ENCODE results near the gene WDR90. TPM values are rescaled to one million over a fixed set of nuclear protein-coding genes. Genes with fewer than 3 reads are reported as not detected.
A peak's percentile ranks its signal among the peaks of the same experiment; 100 is the strongest.

Gene WDR90
- total and polyA plus RNA-seq, 7 experiments from 2014 or later, result 0.56 to 70.6 (median 12.3) TPM

- intact Hi-C loops (cut with micrococcal nuclease), result no loop called here
- H3K27me3 ChIP-seq (ENCODE audit: control insufficient read depth in 2 of 2, insufficient read depth in 2 of 2, low read length in 2 of 2), result no peaks in the 10 kb centered on the region
- no peak overlapping the region for H3K4me3 ChIP-seq (ENCODE audit: low read length)
- no peaks in the 10 kb centered on the region for H3K9me3 Mint-ChIP-seq
- H3K4me1 ChIP-seq (ENCODE audit: control insufficient read depth in 2 of 2, insufficient read depth in 2 of 2, low read length in 2 of 2), result no peaks in the 10 kb centered on the region
- DNase-seq (no peak), ATAC-seq (no peak)
- no peak overlapping the region for H3K27ac ChIP-seq (ENCODE audit: low read depth, low read length)
- H3K4me3 Mint-ChIP-seq, result no peak overlapping the region
- CTCF ChIA-PET, result no interaction called here
- H3K36me3 ChIP-seq (ENCODE audit: control insufficient read depth in 2 of 3, insufficient read depth in 3 of 3, low read length in 3 of 3), result peaks cover 0 to 19% (median 0%) of the 10 kb centered on the region in 3 experiments
- H3K27me3 Mint-ChIP-seq, result no peaks in the 10 kb centered on the region
- H3K4me1 Mint-ChIP-seq, result peaks cover 0 to 8% (median 0%) of the 10 kb centered on the region in 7 donors
- H3K9me3 ChIP-seq (ENCODE audit: control insufficient read depth in 2 of 3, low read length in 3 of 3), result no peaks in the 10 kb centered on the region
- H3K36me3 Mint-ChIP-seq, result no peaks in the 10 kb centered on the region
- no peak overlapping the region for H3K27ac Mint-ChIP-seq
- POLR2A ChIA-PET, result no interaction called here
Observed at GRCh38 chr16:620700-621525, 28.3 kb upstream of the WDR90 start.

- Mint-ChIP-seq H3K27me3 (no peaks in the 10 kb centered on the region), H3K27ac (no peak overlapping the region), H3K4me3 (no peak overlapping the region), H3K4me1 (peaks cover 0 to 8% (median 0%) of the 10 kb centered on the region in 7 donors), H3K36me3 (peaks cover 0 to 3% (median 0%) of the 10 kb centered on the region in 5 donors), H3K9me3 (no peaks in the 10 kb centered on the region)
- no peaks in the 10 kb centered on the region for H3K27me3 ChIP-seq (ENCODE audit: control insufficient read depth in 2 of 2, insufficient read depth in 2 of 2, low read length in 2 of 2)
- H3K36me3 ChIP-seq (ENCODE audit: control insufficient read depth in 2 of 3, insufficient read depth in 3 of 3, low read length in 3 of 3), result peaks cover 0 to 25% (median 0%) of the 10 kb centered on the region in 3 experiments
- no peaks in the 10 kb centered on the region for H3K4me1 ChIP-seq (ENCODE audit: control insufficient read depth in 2 of 2, insufficient read depth in 2 of 2, low read length in 2 of 2)
- DNase-seq, result no peak
- intact Hi-C loops (cut with micrococcal nuclease), result no loop called here
- no peak overlapping the region for H3K27ac ChIP-seq (ENCODE audit: low read depth, low read length)
- H3K9me3 ChIP-seq (ENCODE audit: control insufficient read depth in 2 of 3, low read length in 3 of 3), result no peaks in the 10 kb centered on the region
- POLR2A ChIA-PET, result no interaction called here
- CTCF ChIA-PET, result no interaction called here
- ATAC-seq, result no peak
- no peak overlapping the region for H3K4me3 ChIP-seq (ENCODE audit: low read length)
Observed at GRCh38 chr16:621526-622105, 27.5 kb upstream of the WDR90 start.

GRCh38 chr16:622920-623280 lies 26.3 kb upstream of the WDR90 start:
- Mint-ChIP-seq H3K9me3 (no peaks in the 10 kb centered on the region), H3K36me3 (peaks cover 0 to 3% (median 0%) of the 10 kb centered on the region in 5 donors), H3K4me3 (no peak overlapping the region), H3K27me3 (no peaks in the 10 kb centered on the region), H3K4me1 (peaks cover 0 to 8% (median 0%) of the 10 kb centered on the region in 7 donors), H3K27ac (no peak overlapping the region)
- H3K4me3 ChIP-seq (ENCODE audit: low read length), result no peak overlapping the region
- intact Hi-C loops (cut with micrococcal nuclease), result no loop called here
- H3K27me3 ChIP-seq (ENCODE audit: control insufficient read depth in 2 of 2, insufficient read depth in 2 of 2, low read length in 2 of 2), result no peaks in the 10 kb centered on the region
- no peak overlapping the region for H3K27ac ChIP-seq (ENCODE audit: low read depth, low read length)
- DNase-seq (no peak), ATAC-seq (no peak)
- ChIA-PET POLR2A (no interaction called here), CTCF (no interaction called here)
- no peaks in the 10 kb centered on the region for H3K9me3 ChIP-seq (ENCODE audit: control insufficient read depth in 2 of 3, low read length in 3 of 3)
- H3K4me1 ChIP-seq (ENCODE audit: control insufficient read depth in 2 of 2, insufficient read depth in 2 of 2, low read length in 2 of 2), result no peaks in the 10 kb centered on the region
- peaks cover 0 to 24% (median 0%) of the 10 kb centered on the region in 3 experiments for H3K36me3 ChIP-seq (ENCODE audit: control insufficient read depth in 2 of 3, insufficient read depth in 3 of 3, low read length in 3 of 3)

DNA sequence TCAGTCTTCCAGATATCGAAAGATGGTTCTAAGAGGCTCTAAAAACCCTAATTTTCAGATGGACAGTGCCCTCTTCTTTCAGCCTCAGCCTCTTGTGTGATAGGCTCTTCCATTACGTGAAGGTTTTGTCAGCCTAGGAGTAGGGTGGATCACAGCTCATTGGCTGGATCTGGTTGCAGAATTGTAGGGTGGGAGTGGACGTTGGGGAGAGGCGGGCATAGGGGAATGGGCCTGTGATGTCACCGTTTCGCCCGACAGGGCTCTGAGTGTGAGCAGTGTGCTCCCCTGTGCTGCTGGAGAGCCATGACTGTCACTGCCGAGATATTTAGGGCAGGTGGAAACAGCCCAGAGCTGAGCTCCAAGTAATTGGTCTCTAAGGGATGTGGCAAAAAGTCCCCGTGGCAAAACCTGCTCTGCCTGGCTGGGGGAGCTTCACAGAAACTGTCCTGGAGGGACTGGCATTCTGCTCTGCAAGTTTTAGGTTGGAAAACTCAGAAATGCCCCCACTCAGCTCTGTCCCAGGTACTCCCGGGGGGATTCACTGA lies 24.6 kb upstream of the WDR90 start:
- Histone ChIP-seq H3K27me3 (ENCODE audit: control insufficient read depth in 2 of 2, insufficient read depth in 2 of 2, low read length in 2 of 2) (no peaks in the 10 kb centered on the region), H3K36me3 (ENCODE audit: control insufficient read depth in 2 of 3, insufficient read depth in 3 of 3, low read length in 3 of 3) (peaks cover 0 to 37% (median 0%) of the 10 kb centered on the region in 3 experiments), H3K27ac (ENCODE audit: low read depth, low read length) (no peak overlapping the region), H3K4me1 (ENCODE audit: control insufficient read depth in 2 of 2, insufficient read depth in 2 of 2, low read length in 2 of 2) (no peaks in the 10 kb centered on the region), H3K4me3 (ENCODE audit: low read length) (no peak overlapping the region), H3K9me3 (ENCODE audit: control insufficient read depth in 2 of 3, low read length in 3 of 3) (no peaks in the 10 kb centered on the region)
- POLR2A ChIA-PET, result interaction anchor here (0.6 kb wide), 1 partner anchor 52 kb away, joined by 3 read pairs; no protein-coding TSS in a partner anchor
- Mint-ChIP-seq H3K9me3 (no peaks in the 10 kb centered on the region), H3K36me3 (peaks cover 0 to 3% (median 0%) of the 10 kb centered on the region in 5 donors), H3K4me1 (peaks cover 0 to 4% (median 0%) of the 10 kb centered on the region in 7 donors), H3K4me3 (no peak overlapping the region), H3K27me3 (no peaks in the 10 kb centered on the region), H3K27ac (peak overlapping the region in 1 of 9 donors; percentile 4)
- ATAC-seq (no peak), DNase-seq (no peak)
- intact Hi-C loops (cut with micrococcal nuclease), result no loop called here
- CTCF ChIA-PET, result no interaction called here

GRCh38 chr16:625117-625976 lies 23.8 kb upstream of the WDR90 start:
- Histone ChIP-seq H3K4me1 (ENCODE audit: control insufficient read depth in 2 of 2, insufficient read depth in 2 of 2, low read length in 2 of 2) (no peaks in the 10 kb centered on the region), H3K27ac (ENCODE audit: low read depth, low read length) (no peak overlapping the region), H3K9me3 (ENCODE audit: control insufficient read depth in 2 of 3, low read length in 3 of 3) (no peaks in the 10 kb centered on the region), H3K36me3 (ENCODE audit: control insufficient read depth in 2 of 3, insufficient read depth in 3 of 3, low read length in 3 of 3) (peaks cover 0 to 37% (median 0%) of the 10 kb centered on the region in 3 experiments), H3K4me3 (ENCODE audit: low read length) (no peak overlapping the region), H3K27me3 (ENCODE audit: control insufficient read depth in 2 of 2, insufficient read depth in 2 of 2, low read length in 2 of 2) (no peaks in the 10 kb centered on the region)
- intact Hi-C loops (cut with micrococcal nuclease), result no loop called here
- DNase-seq (no peak), ATAC-seq (no peak)
- Mint-ChIP-seq H3K9me3 (no peaks in the 10 kb centered on the region), H3K27me3 (no peaks in the 10 kb centered on the region), H3K36me3 (peaks cover 0 to 3% (median 0%) of the 10 kb centered on the region in 5 donors), H3K4me3 (no peak overlapping the region), H3K27ac (no peak overlapping the region), H3K4me1 (peaks cover 0 to 4% (median 0%) of the 10 kb centered on the region in 7 donors)
- ChIA-PET CTCF (interaction anchor here (0.7 kb wide), 1 partner anchor 52 kb away, joined by 4 read pairs; no protein-coding TSS in a partner anchor), POLR2A (no interaction called here)

DNA sequence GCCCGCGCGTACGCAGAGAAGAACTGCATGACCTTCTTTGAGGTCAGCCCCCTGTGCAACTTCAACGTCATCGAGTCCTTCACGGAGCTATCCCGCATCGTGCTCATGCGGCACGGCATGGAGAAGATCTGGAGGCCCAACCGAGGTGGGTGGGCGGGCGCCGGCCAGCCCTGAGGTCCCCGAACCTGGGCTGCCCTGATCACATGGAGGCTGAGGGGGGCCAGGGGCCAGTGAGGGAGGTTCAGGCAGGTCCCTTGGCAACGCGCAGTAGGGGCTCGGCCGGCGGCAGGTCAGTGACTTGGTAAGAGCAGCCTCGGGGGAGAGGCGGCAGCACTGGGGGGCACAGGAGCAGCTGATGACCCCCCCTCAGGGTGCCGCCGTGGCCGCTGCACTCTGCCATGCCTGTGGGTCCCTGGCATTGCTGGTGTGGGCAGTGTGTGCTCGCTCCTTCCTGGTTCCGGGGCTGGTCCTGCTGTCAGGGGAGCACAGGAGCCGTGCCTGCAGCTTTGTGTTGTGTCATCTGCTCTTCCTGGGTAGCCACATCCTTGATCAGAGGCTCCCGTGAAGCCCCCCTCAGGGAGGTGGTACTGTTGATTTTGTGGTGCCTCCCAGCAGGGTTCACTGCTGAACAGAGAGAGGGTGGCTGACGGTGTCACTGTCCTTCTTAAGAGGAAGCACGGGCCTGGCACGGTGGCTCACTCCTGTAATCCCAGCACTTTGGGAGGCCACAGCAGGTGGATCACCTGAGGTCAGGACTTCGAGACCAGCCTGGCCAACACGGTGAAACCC lies 23.0 kb upstream of the WDR90 start:
- Histone ChIP-seq H3K27me3 (ENCODE audit: control insufficient read depth in 2 of 2, insufficient read depth in 2 of 2, low read length in 2 of 2) (no peaks in the 10 kb centered on the region), H3K9me3 (ENCODE audit: control insufficient read depth in 2 of 3, low read length in 3 of 3) (no peaks in the 10 kb centered on the region), H3K27ac (ENCODE audit: low read depth, low read length) (no peak overlapping the region), H3K4me1 (ENCODE audit: control insufficient read depth in 2 of 2, insufficient read depth in 2 of 2, low read length in 2 of 2) (no peaks in the 10 kb centered on the region), H3K4me3 (ENCODE audit: low read length) (no peak overlapping the region), H3K36me3 (ENCODE audit: control insufficient read depth in 2 of 3, insufficient read depth in 3 of 3, low read length in 3 of 3) (peaks cover 0 to 37% (median 0%) of the 10 kb centered on the region in 3 experiments)
- DNase-seq, result no peak
- ChIA-PET POLR2A (no interaction called here), CTCF (interaction anchor here (0.7 kb wide), 1 partner anchor 53 kb away, joined by 4 read pairs; no protein-coding TSS in a partner anchor)
- peaks cover 0 to 3% (median 0%) of the 10 kb centered on the region in 5 donors for H3K36me3 Mint-ChIP-seq
- intact Hi-C loops (cut with micrococcal nuclease), result no loop called here
- no peak overlapping the region for H3K4me3 Mint-ChIP-seq
- H3K9me3 Mint-ChIP-seq, result no peaks in the 10 kb centered on the region
- H3K27ac Mint-ChIP-seq, result peak overlapping the region in 1 of 9 donors; percentile 13
- H3K4me1 Mint-ChIP-seq, result peaks cover 0 to 4% (median 0%) of the 10 kb centered on the region in 7 donors
- H3K27me3 Mint-ChIP-seq, result no peaks in the 10 kb centered on the region
- ATAC-seq, result no peak

Data from naive thymus-derived CD4-positive, alpha-beta T cell (primary cell).